SU-DHL-6 (cell line): ENCODE data around the gene STYXL1.

ENCODE experiments used
- H2AFZ ChIP-seq: fragments of 200-600 bp; sonication (generic); 2 replicates; pipeline ENCODE4 v1.6.1; 2014; ENCODE audit warnings: low read depth, mild to moderate bottlenecking, moderate library complexity, mixed read lengths, antibody characterized with exemption, low read length; ENCODE audit not compliant: severe bottlenecking
- H3F3A ChIP-seq: fragments of 200-600 bp; shearing (Covaris generic); 2 replicates; pipeline ENCODE4 v1.6.0; 2016; ENCODE audit warnings: antibody characterized with exemption, mild to moderate bottlenecking; ENCODE audit not compliant: insufficient read depth
- H3K27ac ChIP-seq: fragments of 200-600 bp; sonication (generic); 2 replicates; pipeline ENCODE4 v1.5.1; 2016; ENCODE audit warnings: low read depth, mild to moderate bottlenecking, low read length, moderate library complexity, mixed read lengths
- H3K27me3 ChIP-seq: fragments of 200-600 bp; sonication (generic), shearing (Covaris generic); 2 replicates; pipeline ENCODE4 v1.6.0; 2014; ENCODE audit warnings: mild to moderate bottlenecking, low read length
- H3K36me3 ChIP-seq: fragments of 200-600 bp; sonication (generic); 2 replicates; pipeline ENCODE4 v1.6.1; 2014; ENCODE audit warnings: mild to moderate bottlenecking, low read length, mixed read lengths
- H3K4me2 ChIP-seq: fragments of 300-600, 200-600 bp; shearing (Covaris generic), sonication (generic); 2 replicates; pipeline ENCODE4 v1.6.0; 2014; ENCODE audit warnings: low read length, low read depth, mild to moderate bottlenecking; ENCODE audit not compliant: poor library complexity, severe bottlenecking
- H3K4me3 ChIP-seq: fragments of 200-600 bp; sonication (generic); 2 replicates; pipeline ENCODE4 v1.5.1; 2014; ENCODE audit warnings: antibody characterized with exemption, low read length, mild to moderate bottlenecking, mixed read lengths; ENCODE audit not compliant: insufficient read depth, poor library complexity, severe bottlenecking
- H3K79me2 ChIP-seq: fragments of 200-600 bp; sonication (generic); 2 replicates; pipeline ENCODE4 v1.6.1; 2014; ENCODE audit warnings: mild to moderate bottlenecking, low read length, moderate library complexity; ENCODE audit not compliant: insufficient read depth
- H3K9ac ChIP-seq: fragments of 200-600 bp; sonication (generic); 2 replicates; pipeline ENCODE4 v1.7.0; 2014; ENCODE audit warnings: mild to moderate bottlenecking, low read length
- H3K9me2 ChIP-seq: fragments of 200-600 bp; sonication (generic); replicated peaks from 2 replicates; pipeline ENCODE4 v1.6.1; 2014; ENCODE audit warnings: low read length; ENCODE audit not compliant: insufficient read depth
- H3K9me3 ChIP-seq: fragments of 200-600 bp; sonication (generic); 2 replicates; pipeline ENCODE4 v1.6.1; 2014; ENCODE audit warnings: low read length, mixed read lengths; ENCODE audit not compliant: insufficient read depth
- H4K20me1 ChIP-seq: fragments of 200-600 bp; sonication (generic); 2 replicates; pipeline ENCODE4 v1.6.1; 2014; ENCODE audit warnings: low read depth, mild to moderate bottlenecking, antibody characterized with exemption, low read length, moderate library complexity, mixed read lengths
- CTCF ChIP-seq: fragments of 200-600 bp; sonication (generic); IDR thresholded peaks from one replicate; pipeline ENCODE4 v1.5.1; 2017; ENCODE audit warnings: antibody characterized with exemption, mild to moderate bottlenecking, low read length, moderate library complexity; ENCODE audit not compliant: insufficient read depth, poor library complexity, severe bottlenecking
- EZH2phosphoT487 ChIP-seq: fragments of 200-600 bp; sonication (generic), shearing (Covaris generic); conservative IDR thresholded peaks from 2 replicates; pipeline ENCODE4 v1.6.1; 2018; ENCODE audit warnings: mild to moderate bottlenecking, antibody characterized with exemption, low read length, moderate library complexity, mixed read lengths

Gene STYXL1

DNA sequence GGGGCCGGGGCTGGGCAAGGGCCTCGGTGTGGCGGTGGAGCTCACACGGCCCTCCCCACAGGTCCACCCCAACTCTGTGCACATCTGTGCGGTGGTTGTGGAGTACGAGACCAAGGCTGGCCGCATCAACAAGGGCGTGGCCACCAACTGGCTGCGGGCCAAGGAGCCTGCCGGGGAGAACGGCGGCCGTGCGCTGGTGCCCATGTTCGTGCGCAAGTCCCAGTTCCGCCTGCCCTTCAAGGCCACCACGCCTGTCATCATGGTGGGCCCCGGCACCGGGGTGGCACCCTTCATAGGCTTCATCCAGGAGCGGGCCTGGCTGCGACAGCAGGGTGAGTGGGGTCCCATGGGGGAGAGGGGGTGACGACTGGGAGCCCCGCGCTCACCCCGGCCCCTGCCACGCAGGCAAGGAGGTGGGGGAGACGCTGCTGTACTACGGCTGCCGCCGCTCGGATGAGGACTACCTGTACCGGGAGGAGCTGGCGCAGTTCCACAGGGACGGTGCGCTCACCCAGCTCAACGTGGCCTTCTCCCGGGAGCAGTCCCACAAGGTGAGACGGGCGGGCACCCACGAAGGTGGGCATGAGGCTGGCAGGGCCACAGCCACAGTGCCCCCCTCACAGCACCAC, 62.2 kb downstream of the STYXL1 start:
- Histone ChIP-seq H3K9me3 (no peaks in the 10 kb centered on the region), H4K20me1 (no peaks in the 10 kb centered on the region), H3F3A (no peaks in the 10 kb centered on the region), H3K4me2 (no peak overlapping the region), H3K9ac (no peak overlapping the region), H3K27me3 (no peaks in the 10 kb centered on the region), H3K9me2 (no peaks in the 10 kb centered on the region), H3K4me3 (no peak overlapping the region), H2AFZ (no peak overlapping the region), H3K36me3 (no peaks in the 10 kb centered on the region), H3K79me2 (no peaks in the 10 kb centered on the region), H3K27ac (no peak overlapping the region)
- no peak for TF ChIP-seq EZH2phosphoT487
- no peak for TF ChIP-seq CTCF

GRCh38 chr7:75985009-75985517, 62.7 kb downstream of the STYXL1 start:
- Histone ChIP-seq H3F3A (no peaks in the 10 kb centered on the region), H2AFZ (no peak overlapping the region), H4K20me1 (no peaks in the 10 kb centered on the region), H3K4me2 (no peak overlapping the region), H3K27ac (no peak overlapping the region), H3K4me3 (no peak overlapping the region), H3K27me3 (no peaks in the 10 kb centered on the region), H3K9me2 (no peaks in the 10 kb centered on the region), H3K79me2 (no peaks in the 10 kb centered on the region), H3K9ac (no peak overlapping the region), H3K36me3 (no peaks in the 10 kb centered on the region), H3K9me3 (no peaks in the 10 kb centered on the region)
- TF ChIP-seq CTCF: no peak
- no peak for TF ChIP-seq EZH2phosphoT487

GRCh38 chr7:75984130-75985008, 63.4 kb downstream of the STYXL1 start:
- Histone ChIP-seq H3K27ac (no peak overlapping the region), H3K4me3 (no peak overlapping the region), H3K9me2 (no peaks in the 10 kb centered on the region), H3K9me3 (no peaks in the 10 kb centered on the region), H2AFZ (no peak overlapping the region), H3K79me2 (no peaks in the 10 kb centered on the region), H4K20me1 (no peaks in the 10 kb centered on the region), H3F3A (no peaks in the 10 kb centered on the region), H3K4me2 (no peak overlapping the region), H3K27me3 (no peaks in the 10 kb centered on the region), H3K36me3 (no peaks in the 10 kb centered on the region), H3K9ac (no peak overlapping the region)
- no peak for TF ChIP-seq CTCF
- no peak for TF ChIP-seq EZH2phosphoT487
